Measurements from ENCODE around the gene CYB561A3.

CYB561A3 gene

DNA sequence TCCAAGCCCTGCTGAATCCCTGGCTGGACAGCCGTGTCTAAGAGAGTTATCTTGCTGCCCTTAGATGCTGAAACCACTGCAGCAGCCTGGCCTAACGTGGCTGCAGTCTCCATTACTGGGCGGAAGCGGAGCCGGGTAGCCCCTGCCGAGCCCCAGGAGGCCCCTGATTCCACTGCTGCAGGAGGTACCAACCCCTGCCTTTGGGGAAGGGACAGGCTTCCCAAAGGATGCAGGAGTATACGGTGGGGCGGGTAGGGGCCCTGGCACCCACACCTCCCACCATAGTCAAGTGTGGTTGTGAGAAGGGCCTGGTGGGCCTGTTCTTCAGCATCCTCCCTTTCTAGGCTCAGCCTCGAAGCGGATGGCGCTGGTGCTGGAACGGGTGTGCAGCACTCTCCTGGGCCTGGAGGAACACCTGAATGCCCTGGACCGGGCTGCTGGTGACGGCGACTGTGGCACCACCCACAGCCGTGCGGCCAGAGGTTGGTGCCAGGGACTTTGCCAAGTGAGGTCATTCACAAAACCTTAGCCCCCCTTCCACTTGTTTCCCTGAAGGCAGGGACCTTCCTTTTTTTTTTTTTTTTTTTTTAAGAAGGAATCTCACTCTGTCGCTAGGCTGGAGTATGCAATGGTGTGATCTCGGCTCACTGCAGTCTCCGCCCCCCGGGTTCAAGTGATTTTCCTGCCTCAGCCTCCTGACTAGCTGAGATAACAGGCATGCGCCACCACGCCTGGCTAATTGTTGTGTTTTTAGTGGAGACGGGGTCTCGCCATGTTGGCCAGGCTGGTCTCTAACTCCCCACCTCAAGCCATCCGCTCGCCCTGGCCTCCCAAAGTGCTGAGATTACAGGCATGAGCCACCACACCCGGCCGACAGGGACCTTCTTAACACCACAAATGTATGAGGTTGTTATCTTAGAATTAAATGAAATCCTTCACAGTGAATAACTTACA, 17.6 kb downstream of the CYB561A3 start:
- no peak for DNase-seq

DNA sequence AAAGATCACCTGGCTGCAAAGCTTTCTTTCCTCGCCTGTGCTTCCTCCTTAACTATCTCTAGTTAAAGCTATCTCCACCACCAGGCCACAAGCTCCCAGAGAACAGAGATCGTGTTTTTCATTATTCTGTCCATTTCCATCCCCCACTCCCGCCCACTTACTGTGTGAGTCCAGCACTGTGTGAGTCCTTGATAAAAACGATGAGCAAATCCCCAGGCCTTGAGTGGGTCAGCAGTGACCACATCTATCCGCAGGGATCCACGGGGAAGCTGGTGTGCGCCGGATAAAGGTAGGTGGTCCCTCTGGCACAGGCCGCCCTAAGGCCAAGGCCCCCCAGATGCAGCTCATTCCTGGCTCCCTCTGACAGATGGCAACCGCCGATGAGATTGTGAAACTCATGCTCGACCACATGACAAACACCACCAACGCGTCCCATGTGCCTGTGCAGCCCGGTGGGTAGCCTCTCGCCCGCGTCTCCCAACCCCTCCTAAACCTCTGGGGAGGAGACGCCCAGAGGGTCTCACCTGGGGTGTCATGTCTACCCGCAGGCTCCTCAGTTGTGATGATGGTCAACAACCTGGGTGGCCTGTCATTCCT, 19.4 kb downstream of the CYB561A3 start:
- DNase-seq = no peak

DNA sequence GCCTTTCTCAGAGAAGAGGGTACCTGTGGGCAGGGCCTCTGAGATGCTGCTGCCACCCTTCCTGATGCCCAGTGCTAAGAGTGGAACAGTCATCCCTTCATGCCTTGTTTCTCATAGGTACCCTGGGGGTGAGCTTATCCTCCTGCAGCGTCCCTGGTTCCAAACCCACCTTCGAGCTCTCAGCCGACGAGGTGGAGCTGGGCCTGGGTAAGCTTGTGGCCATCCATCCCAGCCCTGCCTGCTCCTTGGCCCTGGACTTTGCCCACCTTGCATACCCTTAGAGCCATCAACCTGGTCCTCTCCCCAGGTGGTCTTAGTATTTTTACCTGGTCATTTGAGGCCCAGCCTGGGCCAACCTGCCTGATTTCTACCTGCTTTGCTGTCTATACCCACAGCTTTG, 20.0 kb downstream of the CYB561A3 start:
- DNase-seq = no peak

DNA sequence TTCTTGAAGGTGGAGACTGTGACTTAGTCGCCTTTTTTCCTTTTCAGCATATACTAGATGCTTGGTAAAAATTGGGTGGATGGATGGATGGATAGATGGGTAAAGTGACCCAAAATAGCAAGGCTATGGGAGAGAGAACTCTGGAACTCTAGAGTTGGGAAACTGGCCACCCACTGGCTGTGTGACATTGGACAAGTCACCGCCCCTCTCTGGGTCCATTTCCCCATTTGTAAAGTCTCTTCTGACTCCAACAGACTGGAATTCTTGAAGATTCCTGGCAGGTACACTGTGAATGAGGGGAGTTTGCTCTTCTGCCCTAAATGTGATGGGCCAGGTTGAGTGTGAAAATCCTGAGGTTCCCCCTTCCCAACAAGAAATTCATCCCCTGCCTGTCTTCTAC, 20.7 kb downstream of the CYB561A3 start:
- DNase-seq = no peak

DNA sequence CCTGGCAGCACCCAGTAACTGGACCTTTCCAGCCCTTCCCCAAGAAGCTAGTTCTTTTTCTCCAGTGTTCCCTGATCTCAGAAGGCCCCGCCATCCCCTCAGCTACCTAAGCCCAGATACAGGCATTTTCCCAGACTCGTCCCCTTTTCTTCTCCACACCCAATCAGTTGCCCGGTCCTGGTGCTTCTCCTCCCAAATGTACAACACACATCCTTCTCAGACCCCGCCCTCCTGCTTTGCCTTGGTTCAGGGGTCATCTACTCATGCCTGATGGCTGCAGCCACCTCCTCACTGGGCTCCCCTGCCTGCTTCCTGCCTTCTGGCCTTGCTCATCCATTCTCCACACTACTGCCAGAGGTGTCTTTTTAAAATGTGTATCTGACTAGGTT, 22.2 kb downstream of the CYB561A3 start:
- no peak for DNase-seq

DNA sequence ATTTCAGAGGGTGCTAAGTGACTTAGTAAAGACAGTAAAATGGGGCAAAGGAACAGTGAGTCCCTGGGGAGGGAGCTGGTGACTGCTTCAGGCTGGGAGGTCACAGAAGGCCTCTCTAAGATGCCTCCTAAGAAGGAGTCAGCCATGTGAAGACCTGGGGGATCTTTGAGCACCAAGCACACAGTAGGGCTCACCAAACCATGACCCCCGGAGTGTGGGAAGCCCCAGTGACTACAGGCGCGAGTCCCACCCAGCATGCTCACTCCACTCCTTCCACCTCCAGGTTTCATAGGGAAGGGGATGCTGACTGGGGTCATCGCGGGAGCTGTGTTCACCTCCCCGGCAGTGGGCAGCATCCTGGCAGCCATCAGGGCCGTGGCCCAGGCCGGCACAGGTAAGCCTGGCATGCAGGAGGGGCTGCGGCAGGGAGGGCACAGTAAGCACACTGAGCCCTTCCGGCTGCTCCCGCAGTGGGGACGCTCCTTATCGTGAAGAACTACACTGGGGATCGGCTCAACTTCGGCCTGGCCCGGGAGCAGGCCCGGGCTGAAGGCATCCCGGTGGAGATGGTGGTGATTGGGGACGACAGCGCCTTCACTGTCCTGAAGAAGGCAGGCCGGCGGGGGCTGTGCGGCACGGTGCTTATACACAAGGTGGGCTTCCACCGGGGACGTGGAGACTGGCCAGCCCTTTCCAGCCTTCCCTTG, 22.7 kb downstream of the CYB561A3 start:
- DNase-seq = no peak

DNA sequence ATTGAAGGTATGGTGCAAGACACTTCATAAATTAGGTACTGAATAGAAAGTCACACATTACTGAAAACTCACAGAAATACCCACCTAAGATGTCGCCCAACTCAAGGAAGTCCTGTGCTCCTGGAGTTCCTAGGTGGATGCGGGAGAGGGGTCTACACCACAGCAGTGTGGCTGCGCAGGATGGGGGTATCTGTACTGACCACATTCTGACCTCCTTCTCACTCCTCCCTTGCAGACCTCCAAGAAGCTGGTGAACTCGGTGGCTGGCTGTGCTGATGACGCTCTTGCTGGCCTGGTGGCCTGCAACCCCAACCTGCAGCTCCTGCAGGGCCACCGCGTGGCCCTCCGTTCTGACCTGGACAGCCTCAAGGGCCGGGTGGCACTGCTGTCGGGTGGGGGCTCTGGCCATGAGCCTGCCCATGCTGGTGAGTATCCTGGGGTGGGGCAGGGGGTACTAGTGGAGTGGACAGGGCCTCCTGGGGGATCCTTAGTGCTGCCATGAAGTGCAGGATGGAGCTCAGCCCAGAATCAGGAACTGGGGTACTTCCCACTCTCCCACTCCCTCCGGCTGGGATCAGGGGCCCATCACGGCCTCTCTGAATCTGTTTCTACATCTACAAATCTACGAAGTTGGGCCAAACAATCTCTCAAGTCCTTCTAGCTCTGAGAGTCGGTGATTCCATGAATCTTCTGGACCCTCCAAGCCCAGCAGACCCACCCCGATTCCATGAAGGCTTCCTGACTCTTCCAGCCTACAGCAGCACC, 23.8 kb downstream of the CYB561A3 start:
- no peak for DNase-seq

DNA sequence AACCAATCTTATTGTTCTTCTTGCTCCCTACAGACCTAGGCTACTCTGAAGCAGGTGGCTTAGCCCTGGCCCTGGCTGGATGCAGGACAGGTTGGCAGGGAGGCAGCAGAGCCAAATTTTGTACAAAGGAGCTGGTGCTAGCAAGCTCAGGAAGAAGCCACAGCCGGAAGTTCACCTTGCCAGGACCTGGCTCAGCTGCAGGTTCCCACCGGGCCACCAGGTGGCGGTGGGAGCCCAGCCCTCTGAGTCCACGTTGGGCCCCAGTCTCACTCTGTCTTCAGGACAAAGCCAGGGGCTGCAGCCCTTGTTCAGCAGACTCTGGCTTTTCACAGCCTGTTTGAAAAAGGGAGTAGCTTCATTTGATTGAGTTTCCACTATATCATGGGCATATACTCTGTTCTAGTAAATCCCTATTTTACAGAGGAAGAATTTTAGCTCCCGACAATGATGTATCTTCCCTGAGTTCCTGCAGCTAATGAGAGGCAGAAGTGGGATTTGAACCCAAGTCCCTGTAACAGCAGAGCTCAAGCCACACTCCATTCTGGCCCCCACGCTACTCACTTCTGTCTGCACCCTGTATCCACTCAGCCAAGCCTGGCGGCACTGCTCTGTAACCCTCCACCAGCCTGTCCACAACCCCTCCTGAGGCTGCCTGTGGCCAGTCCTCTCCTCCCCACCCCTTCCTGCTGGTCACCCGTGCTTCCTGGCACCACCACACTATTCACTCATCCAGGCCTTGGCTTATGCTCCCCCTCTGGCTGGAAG, 25.3 kb downstream of the CYB561A3 start:
- DNase-seq = peak; percentile 75

DNA sequence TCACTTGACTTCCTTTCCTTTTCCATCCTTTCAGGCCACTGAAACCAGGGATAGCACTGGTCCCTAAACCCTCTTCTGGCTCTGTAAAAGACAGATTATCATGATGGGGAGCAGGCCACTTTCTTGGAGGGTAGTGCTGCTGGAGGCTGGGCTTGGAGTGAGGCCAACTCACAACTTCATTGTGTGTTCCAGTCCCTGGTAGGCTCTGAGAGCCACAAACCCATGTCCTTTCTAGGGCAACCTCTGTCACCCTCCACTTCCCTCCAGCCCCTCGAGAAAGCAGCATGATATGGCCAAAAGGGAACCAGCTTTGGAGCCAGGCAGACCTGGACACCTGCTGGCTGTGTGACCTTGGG, 26.3 kb downstream of the CYB561A3 start:
- DNase-seq = no peak

DNA sequence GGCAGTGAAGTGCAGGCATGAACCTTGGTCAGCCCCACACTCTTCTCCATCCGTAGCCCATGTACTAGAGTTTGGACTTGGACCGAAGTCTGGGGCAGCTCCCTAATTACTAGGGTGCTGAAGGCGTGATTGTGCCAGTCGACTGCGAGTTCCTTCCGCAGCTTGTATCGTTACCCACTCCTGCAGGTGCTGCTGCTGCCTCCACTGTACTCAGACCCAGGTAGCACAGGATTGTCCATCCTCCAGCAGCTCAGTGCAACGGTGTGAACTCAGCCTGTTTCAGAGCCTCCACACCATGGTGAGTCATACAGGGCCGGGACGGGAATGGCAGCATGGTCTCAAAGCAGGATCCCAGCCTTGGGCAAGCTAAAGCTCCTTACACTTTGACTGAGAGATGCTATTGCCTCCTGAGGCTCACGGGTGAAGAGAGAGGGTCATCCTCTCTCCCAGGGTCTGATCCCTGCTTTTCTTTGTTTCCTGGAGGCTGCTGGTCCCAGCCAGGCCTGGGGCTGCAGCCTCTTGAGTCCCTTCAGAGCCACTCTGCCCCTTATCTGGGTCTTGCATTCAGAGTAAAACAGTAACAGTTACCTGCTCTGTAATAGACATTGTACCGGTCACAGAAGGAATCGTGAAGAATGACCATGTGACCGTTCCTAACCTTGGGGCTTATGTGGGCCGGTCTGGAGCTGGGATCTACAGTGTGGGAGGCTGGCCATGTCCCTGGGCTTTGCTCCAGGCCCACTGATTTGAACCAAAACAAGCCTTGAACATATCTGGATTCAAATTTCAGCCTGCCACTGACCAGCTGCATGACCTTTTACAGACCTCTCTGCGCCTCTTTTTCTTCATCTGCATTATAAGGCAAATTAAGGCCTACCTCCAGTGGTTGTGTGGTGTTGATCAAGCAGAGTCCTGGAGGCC, 27.0 kb downstream of the CYB561A3 start:
- no peak for DNase-seq

DNA sequence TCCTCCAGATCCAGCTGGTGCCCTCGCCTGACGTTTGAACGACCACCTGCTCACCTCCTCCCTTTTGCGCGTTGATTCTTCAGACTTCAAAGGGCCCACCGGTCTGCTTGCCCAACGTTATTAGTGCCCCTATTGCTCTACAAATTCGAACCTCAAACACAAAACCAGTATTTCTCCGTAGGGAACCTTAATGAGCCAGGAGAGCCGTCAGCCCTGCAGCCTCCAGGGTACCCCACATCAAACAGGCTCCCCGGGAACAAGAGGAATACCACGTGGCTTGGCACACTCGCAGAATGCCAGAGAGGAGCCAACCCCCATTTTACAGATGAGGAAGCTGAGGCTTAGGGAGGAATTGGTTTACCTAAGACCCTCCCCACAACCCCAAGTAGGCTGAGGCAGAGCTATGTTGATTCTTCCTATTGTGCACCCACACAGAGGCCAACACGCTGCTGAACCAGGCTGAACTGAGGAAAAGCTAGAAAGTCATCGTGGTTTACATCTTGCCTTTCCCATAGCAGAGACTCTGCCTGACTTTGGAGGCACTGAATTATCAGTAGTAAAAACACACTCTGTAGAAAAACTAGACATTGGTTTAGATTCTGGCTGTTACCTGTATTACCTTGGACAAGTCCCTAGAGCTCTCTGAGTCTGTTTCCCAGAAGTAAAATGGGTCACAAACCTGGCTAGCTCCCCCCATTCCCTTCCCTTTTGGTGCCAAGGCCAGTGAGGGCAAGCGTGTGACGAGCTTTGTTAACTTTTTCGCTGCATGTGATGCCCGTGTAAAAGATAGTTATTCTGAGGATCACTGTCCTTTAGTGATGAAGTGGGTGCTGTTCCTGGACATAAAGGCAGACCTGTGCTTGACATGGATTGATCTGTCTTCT, 27.9 kb downstream of the CYB561A3 start:
- DNase-seq = no peak

DNA sequence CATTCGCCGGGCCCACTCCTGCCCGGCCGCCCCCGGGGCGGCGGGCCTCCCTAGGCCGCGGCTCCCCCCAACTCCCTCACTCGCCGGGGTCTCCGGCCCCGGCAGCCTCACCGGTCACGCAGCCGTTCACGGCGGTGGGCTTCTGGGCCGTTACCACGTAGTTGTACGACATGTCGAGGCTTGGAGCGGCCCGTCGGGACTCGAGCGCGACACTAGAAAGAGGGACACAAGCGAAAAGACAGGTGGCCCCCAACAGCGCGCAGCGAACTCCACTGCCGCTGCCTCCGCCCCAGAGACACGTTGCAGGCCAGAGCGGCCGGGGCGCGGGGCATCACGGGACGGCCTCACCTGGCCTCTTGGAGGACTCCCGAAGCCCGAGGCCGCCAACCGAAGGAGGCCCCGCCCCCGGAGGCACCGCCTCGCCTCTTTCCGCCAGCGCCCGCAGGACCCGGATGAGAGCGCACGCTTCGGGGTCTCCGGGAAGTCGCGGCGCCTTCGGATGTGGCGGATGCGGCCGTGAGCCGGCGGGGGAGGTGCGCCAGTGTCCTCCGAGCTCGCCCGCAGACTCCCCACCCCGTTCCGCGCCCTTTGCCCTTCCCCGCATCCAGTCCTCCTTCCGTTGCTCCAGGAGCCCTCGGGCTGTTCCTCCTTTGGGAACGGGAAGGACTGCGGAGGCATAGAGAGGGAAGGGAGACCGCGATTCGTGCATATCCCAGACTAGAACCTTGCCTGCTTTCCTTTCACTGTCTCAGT, 28.7 kb downstream of the CYB561A3 start, which contains the start of the genes DDB1 and TKFC:
TSS of gene DDB1 (minus strand) at position 309 of the 753 bp plus-strand sequence. CDS start at position 172, 137 bp downstream.
TSS of gene TKFC (plus strand) at position 432 of the 753 bp plus-strand sequence. CDS start 1,501 bp downstream, outside the sequence.
- peak; percentile 94 for DNase-seq

DNA sequence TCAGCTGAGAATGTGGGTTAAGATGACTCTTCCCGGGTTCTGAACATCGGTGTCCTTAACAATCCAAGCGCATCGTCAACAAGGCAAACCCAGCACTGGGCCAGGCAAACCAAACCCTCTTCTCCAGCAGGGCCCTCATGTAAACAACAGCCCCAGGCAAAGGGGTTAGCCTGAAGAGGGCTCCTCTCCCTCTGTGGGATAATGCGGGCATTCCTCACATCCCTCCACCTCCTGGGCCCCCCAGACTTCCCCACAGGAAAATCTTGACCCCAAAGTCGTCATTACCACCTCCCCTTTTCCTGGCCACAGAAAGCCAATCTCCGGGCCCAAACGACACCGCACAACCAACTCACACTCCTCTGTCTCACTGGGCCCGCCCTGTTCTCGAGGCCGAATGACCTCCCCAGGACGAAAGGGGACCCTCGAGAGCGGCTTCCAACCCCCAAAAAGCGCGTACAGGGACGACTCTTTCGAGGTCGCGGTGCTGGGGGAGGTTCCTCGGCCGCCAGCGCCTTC, 29.3 kb downstream of the CYB561A3 start:
- DNase-seq = no peak

DNA sequence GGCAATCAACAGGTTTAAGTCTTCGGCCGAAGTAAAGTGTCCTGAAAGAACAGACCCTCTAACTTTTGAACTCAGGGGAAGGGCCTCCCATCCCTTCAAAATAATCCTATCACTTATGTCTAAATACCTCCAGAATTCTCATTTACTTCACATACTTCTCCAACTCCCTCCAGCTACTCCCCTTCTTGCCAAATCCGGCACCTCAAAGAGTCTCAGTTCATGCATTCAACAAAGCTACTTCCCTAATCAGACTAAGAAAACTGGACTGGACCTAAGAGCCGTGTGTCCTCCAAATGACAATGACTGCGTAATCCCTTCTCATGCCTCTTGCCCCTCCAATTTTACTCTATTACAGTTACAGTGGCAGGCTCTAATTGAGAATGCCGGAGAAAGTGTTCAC, 30.0 kb downstream of the CYB561A3 start:
- DNase-seq = no peak

DNA sequence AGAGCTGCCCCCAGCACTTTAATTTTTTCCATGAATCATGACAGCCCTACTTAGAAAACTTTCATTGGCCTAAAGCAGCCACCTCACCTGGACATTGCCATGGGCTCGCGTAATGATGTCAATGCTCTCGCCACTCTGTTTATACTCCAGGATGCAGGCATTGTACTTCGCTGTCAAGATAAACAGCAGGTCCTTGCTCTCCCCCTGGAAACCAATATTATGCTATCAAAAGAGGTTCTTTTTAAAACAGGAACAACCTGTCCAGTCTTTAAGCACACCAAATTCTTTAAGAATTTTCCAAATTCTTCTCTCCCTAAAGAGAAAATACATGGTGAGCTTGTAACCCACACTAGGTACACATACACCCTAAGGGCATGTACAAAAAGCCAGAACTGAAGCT, 31.8 kb downstream of the CYB561A3 start:
- DNase-seq = no peak

DNA sequence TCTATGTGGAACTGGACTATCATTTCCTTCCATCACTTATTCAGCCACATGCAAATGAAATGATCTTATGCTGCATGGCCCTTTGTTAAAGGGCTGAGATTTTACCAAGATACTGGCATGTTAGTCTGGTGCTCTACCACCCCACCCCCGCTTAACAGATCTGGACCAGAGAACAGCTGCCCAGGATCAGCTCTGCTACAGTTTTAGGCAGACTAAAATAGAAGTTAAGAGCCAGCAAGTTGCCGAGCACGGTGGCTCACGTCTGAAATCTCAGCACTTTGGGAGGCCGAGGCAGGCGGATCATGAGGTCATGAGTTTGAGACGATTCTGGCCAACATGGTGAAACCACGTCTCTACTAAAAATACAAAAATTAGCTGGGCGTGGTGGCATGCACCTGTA, 33.3 kb downstream of the CYB561A3 start:
- DNase-seq = no peak

DNA sequence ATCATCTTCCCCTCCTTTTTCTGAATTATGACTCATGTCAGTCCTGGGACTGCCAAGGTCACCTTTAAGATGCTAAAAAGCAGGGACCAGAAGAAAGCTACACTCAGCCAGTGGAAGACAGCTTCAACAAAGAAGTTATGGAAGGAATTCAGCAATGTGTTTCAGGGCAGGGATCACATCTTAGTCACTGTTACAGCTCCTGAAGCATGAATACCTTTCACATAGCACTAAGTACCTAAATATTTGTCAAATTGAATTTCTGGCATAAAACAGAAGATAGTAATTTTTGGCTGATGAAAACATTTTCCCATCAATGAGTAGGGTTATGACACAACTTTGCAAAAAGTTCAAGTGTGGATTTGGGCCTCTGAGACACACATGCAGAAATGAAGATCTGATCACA, 34.0 kb downstream of the CYB561A3 start:
- no peak for DNase-seq

DNA sequence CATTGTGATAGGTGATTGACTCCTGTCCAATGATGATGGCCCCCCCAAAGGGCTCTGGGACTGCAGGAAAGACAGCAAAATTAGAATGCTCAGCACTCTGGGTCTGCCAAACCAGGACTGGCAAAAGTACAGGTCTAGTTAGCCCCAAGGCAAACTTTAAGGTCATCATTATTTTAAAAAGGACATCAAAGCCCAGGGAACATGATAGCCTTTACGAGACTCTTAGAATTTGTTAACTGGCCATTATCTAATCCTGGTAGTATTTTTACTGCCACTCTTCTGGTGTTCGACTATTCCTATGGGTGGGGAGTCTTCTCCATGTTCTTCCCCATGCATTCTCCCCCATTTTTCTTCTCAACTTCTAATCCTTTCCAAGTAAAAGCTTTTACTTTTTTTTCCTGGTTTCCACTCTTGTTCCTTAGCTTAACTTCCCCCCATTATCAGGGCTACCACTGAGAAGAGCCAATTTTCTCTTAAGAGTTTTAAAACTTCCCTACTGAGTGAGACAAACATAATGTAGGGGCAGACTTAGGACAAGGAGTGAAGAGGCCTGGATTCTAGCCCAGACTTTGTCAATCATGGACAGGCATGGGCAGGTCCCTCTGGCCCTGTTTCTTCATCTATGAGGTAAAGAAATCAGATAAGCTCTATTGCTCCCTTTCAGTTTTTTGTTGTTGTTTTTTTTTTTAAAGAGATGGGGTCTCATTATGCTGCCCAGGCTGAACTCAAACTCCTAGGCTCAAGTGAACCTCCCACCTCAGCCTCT, 35.9 kb downstream of the CYB561A3 start:
- DNase-seq = peak; percentile 62
